Testis (tissue), 2 donors: ENCODE results near the gene EYA2.

Source experiments
- CTCF ChIP-seq, 3 experiments: fragments of 450-650 bp in 2 of 3; fragments of 200-600 bp in 1 of 3; sonication (generic) in 1 of 3; IDR thresholded peaks; one replicate each; pipeline ENCODE4 v1.5.1; 2016 to 2019; ENCODE audit warnings: antibody characterized with exemption in 3 of 3, mild to moderate bottlenecking in 2 of 3, moderate library complexity in 1 of 3
- POLR2A ChIP-seq: fragments of 450-650 bp; IDR thresholded peaks from one replicate; pipeline ENCODE4 v1.6.1; 2017; ENCODE audit warnings: antibody characterized with exemption, mild to moderate bottlenecking, moderate library complexity

GRCh38 chr20:46930640-46931339, 36.1 kb downstream of the EYA2 start:
- no peak for TF ChIP-seq CTCF (IDR thresholded peaks at IDR 0.05)
- TF ChIP-seq POLR2A = no peak
